H1 (cell line): ENCODE measurements around the gene BIRC2. TPM values are rescaled to one million over a fixed set of nuclear protein-coding genes. Genes with fewer than 3 reads are reported as not detected.

Experiments used
- CTCF ChIA-PET: fragments of 300-600 bp; sonication (Branson Sonifier 250); formaldehyde crosslinking; loops from one replicate; lab custom pipeline; 2021; ENCODE audit not compliant: partially characterized antibody; lab: Charles Lee
- POLR2A ChIA-PET: fragments of 300-600 bp; sonication (Branson Sonifier 250); formaldehyde crosslinking; loops from one replicate; lab custom pipeline; 2021; ENCODE audit warnings: inconsistent platforms; ENCODE audit not compliant: partially characterized antibody; lab: Charles Lee
- DNase-seq, 2 experiments: peaks; one replicate each; pipeline versions ENCODE4 v3.0.0 to v3.0.0-alpha.2; 2010 to 2022; ENCODE audit warnings: low spot score in 2 of 2, low read depth in 1 of 2, mixed read lengths in 1 of 2
- FAIRE-seq: peaks from 2 replicates; lab custom pipeline; 2011; peaks lifted over from hg19 to GRCh38; lab: Jason Lieb, UNC
- H2AFZ ChIP-seq: 2 replicates; pipeline ENCODE4 v1.8.1; 2012; ENCODE audit warnings: low read length, inconsistent platforms
- H2AK5ac ChIP-seq: 2 replicates; pipeline ENCODE4 v1.6.1; 2013; ENCODE audit warnings: low read depth, low read length
- H2BK120ac ChIP-seq: replicated peaks from 2 replicates; pipeline ENCODE3; 2013; ENCODE audit warnings: low read depth, low read length, inconsistent platforms
- H2BK12ac ChIP-seq: 2 replicates; pipeline ENCODE4 v1.6.1; 2013; ENCODE audit warnings: low read depth, low read length
- H2BK15ac ChIP-seq: 2 replicates; pipeline ENCODE4 v1.6.1; 2013; ENCODE audit warnings: low read length
- H2BK20ac ChIP-seq: 2 replicates; pipeline ENCODE4 v1.6.1; 2013; ENCODE audit warnings: low read length
- H2BK5ac ChIP-seq: 2 replicates; pipeline ENCODE4 v1.6.1; 2013; ENCODE audit warnings: low read depth, low read length
- H3K14ac ChIP-seq: 2 replicates; pipeline ENCODE4 v1.6.1; 2013; ENCODE audit warnings: inconsistent platforms; ENCODE audit not compliant: insufficient read length
- H3K18ac ChIP-seq: 2 replicates; pipeline ENCODE4 v1.6.1; 2013; ENCODE audit warnings: low read length; ENCODE audit errors: extremely low read depth
- H3K23ac ChIP-seq: 2 replicates; pipeline ENCODE4 v1.6.1; 2013; ENCODE audit warnings: inconsistent platforms; ENCODE audit not compliant: insufficient read length
- H3K23me2 ChIP-seq: 2 replicates; pipeline ENCODE4 v1.6.1; 2013; ENCODE audit warnings: low read depth, low read length
- H3K27ac ChIP-seq: 2 replicates; pipeline ENCODE4 v1.6.1; 2011; ENCODE audit warnings: low read depth, low read length, inconsistent platforms
- H3K27me3 ChIP-seq, 4 experiments: replicated peaks in 1 of 4; 1 replicate in 1 of 4; 2 replicates in 3 of 4; pipeline versions ENCODE4 v1.6.1 to v1.8.1; 2011 to 2013; ENCODE audit warnings: low read length in 3 of 4, mild to moderate bottlenecking in 3 of 4, inconsistent platforms in 2 of 4, mixed read lengths in 2 of 4, moderate library complexity in 1 of 4; ENCODE audit not compliant: control insufficient read depth in 3 of 4, insufficient read depth in 3 of 4; ENCODE audit errors: extremely low read depth in 1 of 4
- H3K36me3 ChIP-seq, 4 experiments: 2 replicates each; pipeline versions ENCODE4 v1.6.1 to v1.8.1; 2011 to 2013; ENCODE audit warnings: mild to moderate bottlenecking in 4 of 4, low read length in 3 of 4, moderate library complexity in 2 of 4, control low read depth in 1 of 4, inconsistent platforms in 1 of 4; ENCODE audit not compliant: insufficient read depth in 4 of 4, control insufficient read depth in 2 of 4
- H3K4ac ChIP-seq: replicated peaks from 2 replicates; pipeline ENCODE3; 2013; ENCODE audit warnings: low read length, low read depth, mixed read lengths, inconsistent platforms; ENCODE audit not compliant: insufficient read length
- H3K4me1 ChIP-seq, 4 experiments: replicated peaks in 1 of 4; 1 replicate in 1 of 4; 2 replicates in 3 of 4; pipeline versions ENCODE4 v1.6.1 to v1.8.1; 2011 to 2013; ENCODE audit warnings: low read length in 3 of 4, inconsistent platforms in 2 of 4, mixed read lengths in 1 of 4; ENCODE audit not compliant: insufficient read depth in 4 of 4, control insufficient read depth in 3 of 4
- H3K4me2 ChIP-seq, 2 experiments: 2 replicates each; pipeline versions ENCODE4 v1.6.1 to v1.8.1; 2011 to 2013; ENCODE audit warnings: low read depth in 2 of 2, low read length in 2 of 2, control low read depth in 1 of 2, inconsistent platforms in 1 of 2, mild to moderate bottlenecking in 1 of 2; ENCODE audit not compliant: insufficient read depth in 1 of 2
- H3K4me3 ChIP-seq, 4 experiments: fragments of 200-600, 300-600 bp in 1 of 4; sonication (generic), shearing (Covaris generic), sonication (Bioruptor Twin) in 1 of 4; 2 replicates each; pipeline versions ENCODE4 v1.5.1 to v1.8.1; 2011 to 2016; ENCODE audit warnings: low read length in 4 of 4, low read depth in 3 of 4, control low read depth in 2 of 4, inconsistent platforms in 2 of 4, mild to moderate bottlenecking in 2 of 4, mixed read lengths in 1 of 4, moderate library complexity in 1 of 4; ENCODE audit not compliant: insufficient read depth in 2 of 4; ENCODE audit errors: extremely low read depth in 1 of 4
- H3K56ac ChIP-seq: replicated peaks from 2 replicates; pipeline ENCODE3; 2013; ENCODE audit warnings: low read depth, mild to moderate bottlenecking, mixed read lengths, low read length, inconsistent platforms; ENCODE audit not compliant: insufficient read length
- H3K79me1 ChIP-seq: 2 replicates; pipeline ENCODE4 v1.6.1; 2013; ENCODE audit warnings: low read depth, low read length, control low read depth
- H3K79me2 ChIP-seq, 2 experiments: 2 replicates each; pipeline versions ENCODE4 v1.6.1 to v1.8.1; 2012 to 2013; ENCODE audit warnings: low read length in 2 of 2, mild to moderate bottlenecking in 2 of 2, inconsistent platforms in 1 of 2; ENCODE audit not compliant: insufficient read depth in 2 of 2, control insufficient read depth in 1 of 2
- H3K9ac ChIP-seq, 4 experiments: replicated peaks in 1 of 4; 1 replicate in 1 of 4; 2 replicates in 3 of 4; pipeline versions ENCODE4 v1.6.1 to v1.8.1; 2011 to 2013; ENCODE audit warnings: low read depth in 3 of 4, low read length in 3 of 4, control low read depth in 2 of 4, mild to moderate bottlenecking in 2 of 4, moderate library complexity in 2 of 4, inconsistent platforms in 1 of 4; ENCODE audit errors: extremely low read depth in 1 of 4
- H3K9me3 ChIP-seq, 2 experiments: 2 replicates each; pipeline versions ENCODE4 v1.6.1 to v1.8.1; 2012 to 2013; ENCODE audit warnings: mild to moderate bottlenecking in 2 of 2, moderate library complexity in 2 of 2, control low read depth in 1 of 2, inconsistent platforms in 1 of 2, low read depth in 1 of 2, low read length in 1 of 2, mixed read lengths in 1 of 2; ENCODE audit not compliant: insufficient read depth in 2 of 2
- H4K20me1 ChIP-seq, 2 experiments: replicated peaks in 1 of 2; 2 replicates each; pipeline versions ENCODE3 to v1.8.1; 2011 to 2013; ENCODE audit warnings: inconsistent platforms in 2 of 2, low read length in 2 of 2, mild to moderate bottlenecking in 1 of 2; ENCODE audit not compliant: insufficient read depth in 2 of 2, control insufficient read depth in 1 of 2
- H4K5ac ChIP-seq: 2 replicates; pipeline ENCODE4 v1.6.1; 2013; ENCODE audit warnings: low read length, low read depth, mixed read lengths, inconsistent platforms; ENCODE audit not compliant: insufficient read length
- H4K8ac ChIP-seq: 2 replicates; pipeline ENCODE4 v1.8.0; 2013; ENCODE audit warnings: mild to moderate bottlenecking, moderate library complexity, low read length, inconsistent platforms; ENCODE audit not compliant: insufficient read depth; ENCODE audit errors: extremely low read depth
- H4K91ac ChIP-seq: replicated peaks from 2 replicates; pipeline ENCODE3; 2013; ENCODE audit warnings: low read length, mixed read lengths, inconsistent platforms; ENCODE audit not compliant: insufficient read length
- CHD2 ChIP-seq: IDR thresholded peaks from 2 replicates; pipeline ENCODE4 v1.6.1; 2012; ENCODE audit warnings: low read length, improper control_type of control experiment
- GABPA ChIP-seq: IDR thresholded peaks from 2 replicates; pipeline ENCODE4 v1.6.1; 2011; ENCODE audit warnings: mild to moderate bottlenecking, low read length, moderate library complexity, borderline replicate concordance; ENCODE audit not compliant: insufficient read depth
- SAP30 ChIP-seq: fragments of 300-600 bp; sonication (generic); IDR thresholded peaks from 2 replicates; pipeline ENCODE4 v1.7.1; 2012; ENCODE audit warnings: low read length, moderate library complexity, mild to moderate bottlenecking, inconsistent platforms; ENCODE audit not compliant: insufficient read depth, insufficient replicate concordance
- SRF ChIP-seq: IDR thresholded peaks from 2 replicates; pipeline ENCODE4 v1.6.1; 2011; ENCODE audit warnings: mild to moderate bottlenecking, low read depth, low read length, moderate library complexity
- TEAD4 ChIP-seq: IDR thresholded peaks from 2 replicates; pipeline ENCODE4 v1.6.1; 2012; ENCODE audit warnings: low read depth, low read length, inconsistent platforms, mixed read lengths
- WGBS, 2 experiments: shearing (Covaris generic) in 1 of 2; methylation state at CpG; one replicate each; pipeline versions ENCODE4 v1.1.6 to v1.1.7; 2013 to 2015; ENCODE audit warnings: low lambda C conversion rate in 2 of 2, mixed read lengths in 2 of 2, inconsistent platforms in 1 of 2, low coverage in 1 of 2, missing lambda C conversion rate in 1 of 2; ENCODE audit not compliant: insufficient replicate concordance in 2 of 2, insufficient coverage in 1 of 2, insufficient read length in 1 of 2; ENCODE audit errors: extremely low coverage in 1 of 2, missing lambda C conversion rate in 1 of 2; 5-methylcytosine and 5-hydroxymethylcytosine counted together
- polyA plus RNA-seq, 7 experiments: library from polyadenylated mRNA; depleted of rRNA in 3 of 7; stranded (reverse) in 5 of 7; unstranded in 2 of 7; fragments of >200 nt in 5 of 7; fragments of 200-250 nt in 2 of 7; gene quantifications; 1 replicate in 5 of 7; 2 replicates in 1 of 7; 4 replicates in 1 of 7; pipeline versions ENCODE4 v1.2.1 to v1.2.3, GENCODE V29; 2011 to 2013; ENCODE audit warnings: missing spikeins in 2 of 7, mixed read lengths in 2 of 7
- total RNA-seq: library from RNA; stranded (reverse); fragmentation: NEBNext Ultra II Directional; extraction: Animal tissue kit (Norgen Biotek cat#: 25700); gene quantifications from 2 replicates; pipeline ENCODE4 v1.2.1, GENCODE V29; 2021

BIRC2 gene
- total and polyA plus RNA-seq, 2 of the 8 experiments (the other 6 are each of a cell fraction or from before 2014, with no cell fraction given): 18.4 to 24.7 TPM

GRCh38 chr11:102411142-102411541 is 64.1 kb downstream of the BIRC2 start:
- POLR2A ChIA-PET: no interaction called here
- H3K27ac ChIP-seq: no peak overlapping the region
- H4K8ac ChIP-seq: no peak overlapping the region
- H2BK15ac ChIP-seq: no peak overlapping the region
- no peak for FAIRE-seq
- no peaks in the 10 kb centered on the region for H3K23me2 ChIP-seq
- no peaks in the 10 kb centered on the region for H3K36me3 ChIP-seq
- H3K9ac ChIP-seq: no peak overlapping the region
- H2AFZ ChIP-seq: no peak overlapping the region
- H3K27me3 ChIP-seq: no peaks in the 10 kb centered on the region
- H4K91ac ChIP-seq: no peak overlapping the region
- no peak overlapping the region for H3K18ac ChIP-seq
- CTCF ChIA-PET: interaction anchor here (0.7 to 2.4 kb wide), 2 partner anchors 20 to 21 kb away, joined by 3 to 7 read pairs; no protein-coding TSS in a partner anchor
- no peak overlapping the region for H3K56ac ChIP-seq
- no peak overlapping the region for H2BK5ac ChIP-seq
- H2AK5ac ChIP-seq: no peak overlapping the region
- H4K20me1 ChIP-seq: peaks cover 0 to 3% of the 10 kb centered on the region in 2 experiments
- H4K5ac ChIP-seq: no peak overlapping the region
- H3K23ac ChIP-seq: no peak overlapping the region
- no peak overlapping the region for H3K4ac ChIP-seq
- H3K4me2 ChIP-seq: no peak overlapping the region
- peaks cover 0 to 32% of the 10 kb centered on the region in 2 experiments; a peak in 3 of 4 replicates for H3K79me2 ChIP-seq
- H3K9me3 ChIP-seq: no peaks in the 10 kb centered on the region
- no peak overlapping the region for H3K4me3 ChIP-seq
- H3K79me1 ChIP-seq: peaks cover 5% of the 10 kb centered on the region; the same call in 1 of the 2 replicates
- DNase-seq: no peak
- TF ChIP-seq GABPA (no peak), SAP30 (no peak), SRF (no peak), TEAD4 (no peak), CHD2 (no peak)
- H3K14ac ChIP-seq: no peak overlapping the region
- H2BK120ac ChIP-seq: no peak overlapping the region
- 94% methylated on average over 7 of the region's 7 CpGs; no CpG with 5 or more reads in 1 of the 2 experiments for WGBS, 2 experiments
- H3K4me1 ChIP-seq: no peaks in the 10 kb centered on the region
- no peak overlapping the region for H2BK12ac ChIP-seq
- H2BK20ac ChIP-seq: no peak overlapping the region
